ENCODE results near the gene ADIPOQ. TPM values are rescaled to one million over a fixed set of nuclear protein-coding genes. Genes with fewer than 3 reads are reported as not detected.
"Not testable (repeated sequence)": the region's sequence is repeated elsewhere in the genome, so short reads cannot be mapped to it uniquely, and the experiment has no call there.

ADIPOQ gene
- total RNA-seq = not detected

DNA sequence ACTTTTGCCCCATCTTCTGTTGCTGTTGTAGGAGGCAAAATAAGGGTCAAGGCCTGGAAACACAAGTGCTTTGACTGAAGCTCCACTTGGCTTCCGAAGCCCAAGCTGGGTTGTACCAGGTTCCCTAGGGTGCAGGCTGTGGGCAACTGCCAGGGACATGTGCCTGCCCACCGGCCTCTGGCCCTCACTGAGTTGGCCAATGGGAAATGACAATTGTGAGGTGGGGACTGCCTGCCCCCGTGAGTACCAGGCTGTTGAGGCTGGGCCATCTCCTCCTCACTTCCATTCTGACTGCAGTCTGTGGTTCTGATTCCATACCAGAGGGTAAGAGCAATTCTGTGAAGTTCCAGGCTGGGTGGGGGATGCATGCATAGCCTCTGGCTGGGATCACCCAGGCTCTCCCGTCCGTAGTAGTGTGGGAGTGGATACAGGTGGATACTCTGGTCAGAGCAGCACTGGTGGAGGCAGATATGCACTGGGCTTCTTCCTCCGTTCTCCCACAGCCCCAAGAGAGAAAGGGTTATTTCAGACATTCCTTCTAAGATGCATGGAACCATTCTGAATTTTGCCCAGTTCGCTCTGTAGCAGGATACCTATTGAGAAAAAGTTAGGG lies at the start of gene ADIPOQ:
ADIPOQ (plus strand) TSS at position 285 of the 613 bp plus-strand sequence. CDS start 10,349 bp downstream, outside the sequence.
- ChIA-PET CTCF (no interaction called here), POLR2A (no interaction called here)

DNA sequence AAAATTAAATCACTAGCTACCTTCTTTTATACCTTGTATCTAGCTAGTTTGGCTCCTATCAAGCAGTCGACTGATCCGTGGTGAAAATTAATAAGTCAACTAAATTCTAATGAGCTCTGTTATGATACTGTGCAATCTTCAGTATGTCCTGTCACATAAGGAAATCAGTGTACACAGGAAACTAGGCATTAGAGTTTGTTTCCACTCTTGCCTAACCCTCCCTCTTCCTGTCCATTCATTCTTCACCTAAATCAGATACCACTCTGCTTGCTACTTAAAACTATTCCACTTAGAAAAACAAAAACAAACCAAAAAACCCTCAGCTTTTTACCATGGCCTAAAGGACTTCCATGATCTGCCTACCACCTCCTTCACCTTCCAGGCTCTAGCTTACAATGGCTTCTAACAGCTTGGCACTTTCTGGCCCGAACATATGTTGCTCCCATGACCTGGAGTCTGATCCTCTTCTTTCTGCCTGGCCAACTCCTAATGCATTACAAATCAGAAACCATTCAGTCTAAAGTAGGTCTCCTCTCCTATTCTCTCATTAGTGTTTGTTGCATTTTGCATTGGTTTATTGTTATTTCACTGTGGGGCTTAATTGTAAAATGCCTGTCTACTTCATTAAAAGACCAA lies 44.2 kb upstream of the ADIPOQ start:
- POLR2A ChIA-PET = interaction anchor here (1.2 kb wide), 2 partner anchors 10 to 15 kb away, joined by 5 read pairs; partner anchors contain the start of gene EIF4A2

DNA sequence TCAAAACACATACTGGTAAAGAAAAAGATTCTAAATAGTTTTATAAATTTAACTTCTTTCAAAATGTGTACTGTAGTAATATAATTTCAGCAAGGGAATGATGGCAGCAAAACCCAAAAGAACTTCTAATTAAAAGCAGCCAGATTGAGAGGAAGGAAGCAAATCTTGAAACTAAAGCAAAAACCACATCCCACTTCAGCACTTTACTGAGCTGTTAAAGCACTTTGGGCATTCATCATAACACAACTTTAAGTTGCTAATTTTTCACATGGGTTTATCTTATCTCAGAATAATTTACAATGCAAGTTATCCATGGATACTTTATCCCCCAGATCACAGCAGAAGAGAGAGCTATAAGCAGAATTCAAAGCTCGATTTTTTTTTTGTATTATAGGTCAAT lies 42.2 kb upstream of the ADIPOQ start:
- POLR2A ChIA-PET = interaction anchor here (0.8 kb wide), 1 partner anchor 10 kb away, joined by 3 read pairs; no protein-coding TSS in a partner anchor

More for the DNA sequence above, 44.2 kb upstream of the ADIPOQ start:
- CTCF ChIA-PET = interaction anchor here (1.7 kb wide), 1 partner anchor 23 kb away, joined by 5 read pairs; no protein-coding TSS in a partner anchor

DNA sequence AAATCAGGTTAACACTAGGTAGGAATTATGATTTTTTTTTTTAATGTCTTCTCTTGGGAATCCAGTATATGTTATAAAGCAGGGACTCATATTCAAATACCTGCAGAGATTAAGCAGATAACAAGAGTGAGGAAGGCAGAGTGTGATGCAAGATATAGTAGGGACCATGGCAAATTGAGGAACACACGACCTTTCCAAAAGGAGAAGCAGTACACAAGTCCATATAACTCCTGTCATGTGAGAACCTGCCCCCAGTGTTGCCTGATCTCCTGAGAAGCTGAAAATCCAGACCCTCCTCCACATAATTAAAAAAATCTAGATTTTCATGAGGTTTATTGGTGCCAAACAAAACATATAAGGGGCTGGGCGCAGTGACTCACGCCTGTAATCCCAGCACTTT lies 39.8 kb upstream of the ADIPOQ start:
- CTCF ChIA-PET = no interaction called here
- POLR2A ChIA-PET = interaction anchor here (0.5 to 1.0 kb wide), 2 partner anchors 10 to 12 kb away, joined by 4 to 5 read pairs; no protein-coding TSS in a partner anchor

More for the DNA sequence above, 42.2 kb upstream of the ADIPOQ start:
- CTCF ChIA-PET = no interaction called here

DNA sequence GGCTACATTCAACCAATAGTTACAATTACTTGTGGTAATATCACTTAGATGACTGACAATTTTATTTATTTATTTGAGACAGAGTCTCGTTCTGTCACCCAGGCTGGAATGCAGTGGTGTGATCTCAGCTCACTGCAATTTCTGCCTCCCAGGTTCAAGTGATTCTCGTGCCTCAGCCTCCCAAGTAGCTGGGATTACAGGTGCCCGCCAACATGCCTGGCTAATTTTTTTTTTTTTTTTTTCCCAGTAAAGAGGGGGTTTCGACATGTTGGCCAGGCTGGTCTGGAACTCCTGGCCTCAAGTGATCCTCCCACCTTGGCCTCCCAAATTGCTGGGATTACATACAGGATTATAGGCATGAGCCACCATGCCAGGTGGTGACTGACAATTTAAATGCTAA lies 39.1 kb upstream of the ADIPOQ start:
- POLR2A ChIA-PET = interaction anchor here (0.5 to 1.0 kb wide), 2 partner anchors 10 to 12 kb away, joined by 4 to 5 read pairs; no protein-coding TSS in a partner anchor
- CTCF ChIA-PET = interaction anchor here (0.6 kb wide), 1 partner anchor 197 kb away, joined by 3 read pairs; no protein-coding TSS in a partner anchor

DNA sequence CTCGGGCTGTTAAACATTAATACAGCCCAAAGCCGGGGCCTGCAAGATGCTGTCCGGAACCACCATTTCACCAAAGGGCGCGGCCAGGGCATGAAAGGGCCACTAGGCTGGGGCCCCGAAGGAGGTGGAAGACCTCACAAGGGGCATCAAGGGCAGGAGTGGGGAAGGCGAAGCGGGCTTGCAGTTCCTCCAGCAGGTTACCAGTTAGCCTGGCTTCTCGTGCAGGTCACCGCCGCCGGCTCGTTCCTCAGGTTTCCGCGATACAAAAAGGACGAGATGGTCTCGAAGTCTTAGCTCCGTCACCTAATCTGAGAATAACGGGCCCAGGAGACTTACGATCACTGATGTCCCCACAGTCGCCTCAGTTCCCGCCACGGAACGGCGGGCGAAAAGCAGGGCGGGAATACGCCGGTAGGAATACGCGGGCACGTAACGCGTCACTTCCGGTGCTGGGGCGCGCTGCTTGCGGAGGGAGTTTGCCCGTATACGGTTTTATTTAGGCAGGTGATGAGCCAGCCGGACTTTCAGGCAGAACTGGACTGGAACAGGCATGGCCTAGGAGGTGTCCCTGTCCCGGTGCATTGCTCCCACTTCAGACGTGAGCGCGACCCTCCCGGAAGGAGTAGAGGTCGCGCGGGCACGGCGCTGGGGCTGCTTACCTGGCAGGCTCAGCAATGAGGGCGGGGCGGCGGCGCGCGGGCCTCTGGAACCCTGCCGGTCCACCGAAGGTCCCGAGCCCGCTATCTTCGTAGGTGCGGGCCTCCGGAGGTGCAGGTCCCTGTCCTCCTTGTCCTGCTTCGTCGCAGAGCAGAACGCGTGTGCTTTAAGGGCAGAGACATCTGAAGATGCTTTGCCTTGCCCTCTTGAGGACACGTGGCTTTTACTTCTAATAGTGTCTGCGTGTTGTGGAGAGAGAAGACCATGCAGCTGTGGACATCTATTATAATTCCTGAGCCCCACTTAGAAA lies 36.1 kb upstream of the ADIPOQ start, which contains the start of gene RFC4:
RFC4 (minus strand) TSS at position 394 of the 967 bp plus-strand sequence. CDS start 1,769 bp downstream, outside the sequence.
- CTCF ChIA-PET = interaction anchor here (0.9 to 3.3 kb wide), 3 partner anchors 15 to 189 kb away, joined by 3 to 10 read pairs (median 4); no protein-coding TSS in a partner anchor

DNA sequence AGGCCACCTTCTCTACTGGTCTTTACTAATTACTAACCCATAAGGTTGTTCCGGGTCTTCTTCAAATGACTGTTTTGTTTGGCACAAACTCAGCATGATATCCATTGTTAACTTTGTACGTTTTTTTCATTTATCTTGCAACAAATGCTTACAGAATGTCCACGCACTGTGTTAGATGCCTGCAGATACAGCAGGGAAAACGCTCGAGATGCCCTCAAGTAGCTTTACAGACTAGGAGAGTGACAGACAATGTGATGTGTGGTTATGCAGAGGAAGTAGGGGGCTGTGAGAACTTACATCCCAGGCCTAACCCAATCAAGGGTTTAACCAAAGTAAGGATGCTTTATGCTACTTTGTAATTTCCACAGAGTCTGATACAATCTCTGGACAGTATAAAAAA lies 35.3 kb upstream of the ADIPOQ start:
- POLR2A ChIA-PET = interaction anchor here (0.7 to 3.4 kb wide), 5 partner anchors 11 to 223 kb away, joined by 3 to 19 read pairs (median 3); partner anchors contain the start of gene EIF4A2
- CTCF ChIA-PET = interaction anchor here (1.7 to 3.3 kb wide), 2 partner anchors 14 to 21 kb away, joined by 4 to 10 read pairs; no protein-coding TSS in a partner anchor

More for the DNA sequence above, 36.1 kb upstream of the ADIPOQ start, which contains the start of gene RFC4:
- POLR2A ChIA-PET = interaction anchor here (0.7 to 3.4 kb wide), 6 partner anchors 11 to 222 kb away, joined by 3 to 19 read pairs (median 3); partner anchors contain the start of gene EIF4A2

DNA sequence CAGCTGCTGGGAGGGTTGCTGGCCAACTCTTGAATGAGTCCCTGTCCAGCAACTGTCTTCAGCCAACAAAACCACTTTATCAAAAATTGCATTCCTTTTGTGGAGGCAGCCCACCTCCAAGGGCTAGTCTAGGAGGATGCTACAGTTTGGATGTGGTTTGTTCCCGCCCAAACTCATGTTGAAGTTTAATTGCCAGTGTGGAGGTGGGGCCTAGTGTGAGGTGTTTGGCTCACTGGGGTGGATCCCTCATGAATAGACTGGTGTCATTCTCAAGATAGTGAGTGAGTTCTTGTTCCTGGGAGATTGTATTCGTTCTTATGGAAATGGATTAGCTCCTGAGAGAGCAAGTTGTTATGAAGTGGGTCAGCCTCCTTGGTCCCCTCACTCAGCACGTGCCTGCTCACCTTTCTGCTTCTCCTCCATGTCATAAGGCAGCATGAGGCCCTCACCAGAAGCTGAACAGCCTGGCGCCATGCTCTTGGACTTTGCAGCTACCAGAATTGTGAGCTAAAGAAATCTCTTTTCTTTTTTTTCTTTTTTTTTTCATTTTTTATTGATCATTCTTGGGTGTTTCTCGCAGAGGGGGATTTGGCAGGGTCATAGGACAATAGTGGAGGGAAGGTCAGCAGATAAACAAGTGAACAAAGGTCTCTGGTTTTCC lies 32.0 kb upstream of the ADIPOQ start:
- ChIA-PET POLR2A (no interaction called here), CTCF (interaction anchor here (1.0 kb wide), 1 partner anchor 11 kb away, joined by 4 read pairs; no protein-coding TSS in a partner anchor)

DNA sequence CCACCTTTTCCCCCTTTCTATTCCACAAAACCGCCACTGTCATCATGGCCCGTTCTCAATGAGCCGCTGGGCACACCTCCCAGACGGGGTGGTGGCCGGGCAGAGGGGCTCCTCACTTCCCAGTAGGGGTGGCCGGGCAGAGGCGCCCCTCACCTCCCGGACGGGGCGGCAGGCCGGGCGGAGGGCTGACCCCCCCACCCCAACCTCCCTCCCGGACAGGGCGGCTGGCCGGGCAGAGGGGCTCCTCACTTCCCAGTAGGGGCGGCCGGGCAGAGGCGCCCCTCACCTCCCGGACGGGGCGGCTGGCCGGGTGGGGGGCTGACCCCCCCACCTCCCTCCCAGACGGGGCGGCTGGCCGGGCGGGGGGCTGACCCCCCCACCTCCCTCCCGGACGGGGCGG lies 31.2 kb upstream of the ADIPOQ start:
- POLR2A ChIA-PET, CTCF ChIA-PET: not testable (repeated sequence)

DNA sequence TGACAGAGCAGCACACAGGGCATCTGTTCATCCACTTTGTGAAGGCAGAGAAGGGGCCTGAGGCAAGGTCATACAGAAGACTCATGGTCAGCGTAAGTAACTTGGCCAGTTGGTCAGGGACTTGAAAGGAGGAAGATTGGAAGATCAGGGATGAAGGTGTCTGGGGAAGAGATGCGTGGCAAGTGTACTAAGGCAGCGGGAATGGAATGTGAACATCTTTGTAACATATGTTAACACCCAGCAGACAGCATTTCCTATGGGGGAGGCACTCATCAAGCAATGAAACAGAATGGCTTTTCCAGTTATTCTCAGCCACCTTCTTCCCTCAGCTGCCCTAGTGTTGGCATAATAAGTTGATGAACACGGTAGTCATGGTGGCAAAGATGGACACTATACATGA lies 28.4 kb upstream of the ADIPOQ start:
- CTCF ChIA-PET = interaction anchor here (0.7 kb wide), 1 partner anchor 10 kb away, joined by 3 read pairs; no protein-coding TSS in a partner anchor

DNA sequence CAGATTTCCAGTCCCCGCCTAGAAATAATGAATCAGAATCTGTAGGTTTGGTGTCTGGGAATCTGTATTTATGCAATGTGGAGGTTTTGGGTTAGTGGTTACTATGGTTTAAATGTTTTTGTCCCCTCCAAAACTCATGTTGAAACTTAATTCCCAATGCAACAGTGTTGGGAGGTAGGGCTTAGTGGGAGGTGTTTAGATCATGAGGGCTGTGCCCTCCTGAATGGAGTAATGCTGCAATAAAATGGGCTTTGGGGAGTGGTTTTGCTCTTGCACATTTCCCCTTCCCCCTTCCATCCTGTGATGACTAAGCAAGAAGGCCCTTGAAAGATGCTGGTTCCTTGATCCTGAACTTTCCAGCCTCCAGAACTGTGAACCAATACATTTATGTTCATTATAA lies 27.1 kb upstream of the ADIPOQ start:
- ChIA-PET CTCF (no interaction called here), POLR2A (interaction anchor here (0.6 kb wide), 1 partner anchor 12 kb away, joined by 5 read pairs; no protein-coding TSS in a partner anchor)

More for the DNA sequence above, 28.4 kb upstream of the ADIPOQ start:
- POLR2A ChIA-PET = no interaction called here

DNA sequence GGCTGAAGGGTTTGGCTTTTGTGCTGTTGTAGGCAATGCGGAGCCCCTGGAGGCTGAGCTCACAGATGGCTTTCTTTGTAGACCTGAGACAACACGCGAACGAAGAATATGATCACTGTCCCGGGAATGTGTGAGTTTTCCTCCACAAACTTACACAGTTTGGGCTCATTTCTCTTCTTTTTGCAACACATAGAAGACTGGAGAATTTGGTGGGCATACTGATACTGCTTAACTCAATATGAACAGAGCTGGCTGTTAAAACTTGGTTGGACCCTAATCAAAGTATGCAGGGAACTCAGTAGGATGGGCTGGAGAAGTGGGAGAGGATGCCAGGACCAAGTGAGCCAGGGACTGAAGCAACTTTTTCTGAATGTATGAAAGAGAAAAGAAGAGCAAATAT lies 24.0 kb upstream of the ADIPOQ start:
- CTCF ChIA-PET = interaction anchor here (2.3 kb wide), 1 partner anchor 201 kb away, joined by 7 read pairs; no protein-coding TSS in a partner anchor
- POLR2A ChIA-PET = no interaction called here

DNA sequence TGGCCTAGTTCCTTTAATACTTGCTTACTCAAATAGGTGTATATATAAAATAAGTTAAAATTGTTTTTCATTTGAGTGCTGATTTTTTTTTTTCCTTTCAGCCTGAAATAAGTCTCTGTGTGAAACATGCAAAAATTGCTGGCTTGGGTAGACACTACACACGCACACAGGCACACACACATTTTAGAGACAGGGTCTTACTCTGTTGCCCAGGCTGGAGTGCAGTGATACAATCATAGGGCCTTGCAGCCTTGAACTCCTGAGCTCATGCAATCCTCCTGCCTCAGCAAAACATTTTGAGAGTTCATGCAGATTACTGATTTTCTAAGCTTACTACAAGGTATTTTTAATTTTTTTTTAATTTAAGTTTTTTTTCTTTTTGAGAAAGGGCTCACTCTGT lies 23.6 kb upstream of the ADIPOQ start:
- ChIA-PET CTCF (interaction anchor here (2.3 kb wide), 1 partner anchor 202 kb away, joined by 7 read pairs; no protein-coding TSS in a partner anchor), POLR2A (no interaction called here)

DNA sequence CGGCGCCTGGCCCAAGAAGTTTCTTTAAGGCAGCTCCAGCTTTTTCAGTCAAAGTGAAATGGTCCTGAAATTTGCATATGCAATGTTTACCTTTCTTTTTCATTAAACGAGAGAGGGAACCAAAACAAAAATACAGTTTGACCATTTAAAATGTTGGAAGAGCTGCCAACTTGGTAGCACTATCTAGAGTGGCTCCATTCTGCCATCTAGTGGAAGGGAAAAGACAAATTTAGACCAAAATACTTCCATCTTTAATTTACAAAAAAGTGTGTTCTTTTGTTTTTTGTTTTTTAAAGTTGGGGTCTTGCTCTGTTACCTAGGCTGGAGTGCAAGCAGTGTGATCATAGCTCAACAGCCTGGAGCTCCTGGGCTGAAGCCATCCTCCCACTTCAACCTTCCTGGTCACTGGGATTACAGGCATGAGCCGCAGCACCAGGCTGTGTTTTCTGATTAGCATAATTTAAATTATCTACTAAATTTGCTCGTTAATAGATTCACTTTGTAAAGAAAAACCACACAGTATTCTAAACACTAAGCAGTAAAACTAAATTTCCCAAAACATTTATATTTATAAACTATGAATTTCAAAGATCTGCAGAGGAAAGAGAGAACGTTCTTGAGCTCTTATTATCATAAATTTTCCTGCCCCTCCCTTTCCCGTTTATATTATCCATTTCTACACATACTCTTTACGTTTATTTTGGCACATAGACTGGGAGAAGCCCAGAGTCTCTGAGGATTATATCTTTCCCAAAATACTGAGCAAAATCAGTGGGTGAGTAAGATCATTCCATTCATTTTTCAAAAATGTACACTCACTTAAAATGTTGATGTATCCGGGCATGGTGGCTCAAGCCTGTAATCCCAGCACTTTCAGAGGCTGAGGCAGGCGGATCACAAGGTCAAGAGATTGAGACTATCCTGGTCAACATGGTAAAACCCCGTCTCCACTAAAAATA lies 20.8 kb upstream of the ADIPOQ start:
- CTCF ChIA-PET = interaction anchor here (0.6 to 1.6 kb wide), 15 partner anchors 11 to 893 kb away, joined by 3 to 20 read pairs (median 4); partner anchors contain the start of genes RFC4 and RPL39L
- POLR2A ChIA-PET = interaction anchor here (1.0 kb wide), 1 partner anchor 32 kb away, joined by 3 read pairs; no protein-coding TSS in a partner anchor

DNA sequence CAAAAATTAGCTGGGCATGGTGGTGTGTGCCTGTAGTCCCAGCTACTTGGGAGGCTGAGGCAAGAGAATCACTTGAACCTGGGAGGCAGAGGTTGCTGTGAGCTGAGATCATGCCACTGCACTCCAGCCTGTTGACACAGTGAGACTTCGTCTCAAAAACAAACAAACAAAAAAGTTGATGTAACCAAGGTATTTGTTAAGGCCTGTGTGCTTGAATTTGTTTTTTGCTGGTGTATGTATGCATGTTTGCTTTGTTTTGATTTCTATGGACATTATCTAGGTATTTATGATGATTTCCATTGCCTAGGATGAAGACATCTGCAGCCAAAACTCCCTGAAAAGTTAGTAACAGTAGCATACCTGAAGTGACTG lies 20.1 kb upstream of the ADIPOQ start:
- CTCF ChIA-PET = interaction anchor here (0.9 to 1.6 kb wide), 6 partner anchors 12 to 244 kb away, joined by 3 to 15 read pairs (median 4); partner anchors contain the start of gene RFC4
- POLR2A ChIA-PET = not testable (repeated sequence)

DNA sequence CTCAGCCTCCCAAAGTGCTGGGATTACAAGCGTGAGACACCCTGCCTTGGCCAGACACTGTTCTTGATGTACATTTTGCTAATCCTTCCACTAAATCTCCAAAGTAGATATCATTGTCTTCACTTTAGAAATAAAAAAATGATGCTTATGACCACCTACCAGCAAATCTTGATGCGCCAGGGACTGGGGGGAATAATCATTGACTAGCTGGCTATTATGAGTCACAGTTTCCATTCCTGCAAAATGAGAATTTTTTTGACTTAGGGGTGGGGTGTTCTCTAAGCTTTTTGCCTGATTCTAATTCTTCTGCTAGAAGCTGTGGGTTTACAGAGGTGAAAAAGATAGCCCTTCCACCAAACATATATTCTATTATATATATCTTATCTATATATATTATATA lies 19.1 kb upstream of the ADIPOQ start:
- CTCF ChIA-PET = interaction anchor here (0.7 kb wide), 1 partner anchor 148 kb away, joined by 3 read pairs; no protein-coding TSS in a partner anchor
- POLR2A ChIA-PET = no interaction called here
